Measurements from ENCODE around the gene C10orf105. TPM values are rescaled to one million over a fixed set of nuclear protein-coding genes. Genes with fewer than 3 reads are reported as not detected.

C10orf105 gene
- total RNA-seq, 1 experiment from 2014 or later: not detected

GRCh38 chr10:71753960-71754505 is 34.5 kb upstream of the C10orf105 start:
- no peak overlapping the region for H3K9ac ChIP-seq (ENCODE audit: low read length)
- DNase-seq: no peak
- no TSS peak for BruUV-seq (replicated peaks)
- no peaks in the 10 kb centered on the region for H3K79me2 ChIP-seq (ENCODE audit: low read length)
- H3K4me1 ChIP-seq (ENCODE audit: insufficient read depth, low read length): no peaks in the 10 kb centered on the region
- ChIA-PET POLR2A (ENCODE audit: unreplicated experiment) (no interaction called here), CTCF (no interaction called here)
- H4K20me1 ChIP-seq (ENCODE audit: low read length): no peaks in the 10 kb centered on the region
- no peak overlapping the region for H2AFZ ChIP-seq (ENCODE audit: low read length)
- no peak for ATAC-seq
- H3F3A ChIP-seq (ENCODE audit: low read length, unreplicated experiment): no peaks in the 10 kb centered on the region
- no peak overlapping the region for H3K4me3 ChIP-seq (ENCODE audit: low read length)
- no peak overlapping the region for H3K27ac ChIP-seq (ENCODE audit: low read length)
- H3K9me2 ChIP-seq (replicated peaks; ENCODE audit: low read length): no peaks in the 10 kb centered on the region
- no peak for TF ChIP-seq EZH2phosphoT487 (IDR thresholded peaks at IDR 0.05; ENCODE audit: borderline replicate concordance, low read length)
- TF ChIP-seq, protein P1, sequence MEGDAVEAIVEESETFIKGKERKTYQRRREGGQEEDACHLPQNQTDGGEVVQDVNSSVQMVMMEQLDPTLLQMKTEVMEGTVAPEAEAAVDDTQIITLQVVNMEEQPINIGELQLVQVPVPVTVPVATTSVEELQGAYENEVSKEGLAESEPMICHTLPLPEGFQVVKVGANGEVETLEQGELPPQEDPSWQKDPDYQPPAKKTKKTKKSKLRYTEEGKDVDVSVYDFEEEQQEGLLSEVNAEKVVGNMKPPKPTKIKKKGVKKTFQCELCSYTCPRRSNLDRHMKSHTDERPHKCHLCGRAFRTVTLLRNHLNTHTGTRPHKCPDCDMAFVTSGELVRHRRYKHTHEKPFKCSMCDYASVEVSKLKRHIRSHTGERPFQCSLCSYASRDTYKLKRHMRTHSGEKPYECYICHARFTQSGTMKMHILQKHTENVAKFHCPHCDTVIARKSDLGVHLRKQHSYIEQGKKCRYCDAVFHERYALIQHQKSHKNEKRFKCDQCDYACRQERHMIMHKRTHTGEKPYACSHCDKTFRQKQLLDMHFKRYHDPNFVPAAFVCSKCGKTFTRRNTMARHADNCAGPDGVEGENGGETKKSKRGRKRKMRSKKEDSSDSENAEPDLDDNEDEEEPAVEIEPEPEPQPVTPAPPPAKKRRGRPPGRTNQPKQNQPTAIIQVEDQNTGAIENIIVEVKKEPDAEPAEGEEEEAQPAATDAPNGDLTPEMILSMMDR (conservative IDR thresholded peaks at IDR 0.05; ENCODE audit: low read depth, low read length): no peak
- no peak for TF ChIP-seq EZH2 (IDR thresholded peaks at IDR 0.05; ENCODE audit: low read length, unreplicated experiment)
- H3K36me3 ChIP-seq (ENCODE audit: low read depth, low read length): no peaks in the 10 kb centered on the region
- H3K9me3 ChIP-seq (ENCODE audit: low read length): no peaks in the 10 kb centered on the region
- no peak overlapping the region for H3K4me2 ChIP-seq (ENCODE audit: low read length)
- H3K27me3 ChIP-seq (ENCODE audit: low read length): no peaks in the 10 kb centered on the region
- intact Hi-C loops (cut with micrococcal nuclease): no loop called here

- CTCF ChIA-PET: no interaction called here
These were observed 33.7 kb upstream of the C10orf105 start for GRCh38 chr10:71753091-71753959.

More at GRCh38 chr10:71753091-71753959, 33.7 kb upstream of the C10orf105 start:
- H2AFZ ChIP-seq (ENCODE audit: low read length): no peak overlapping the region
- no peak for TF ChIP-seq EZH2phosphoT487 (IDR thresholded peaks at IDR 0.05; ENCODE audit: borderline replicate concordance, low read length)
- TF ChIP-seq, protein P1 (conservative IDR thresholded peaks at IDR 0.05; ENCODE audit: low read depth, low read length): no peak
- no peak for TF ChIP-seq EZH2 (IDR thresholded peaks at IDR 0.05; ENCODE audit: low read length, unreplicated experiment)
- no peak for ATAC-seq
- H3K27ac ChIP-seq (ENCODE audit: low read length): no peak overlapping the region
- POLR2A ChIA-PET (ENCODE audit: unreplicated experiment): no interaction called here
- H3K9me2 ChIP-seq (replicated peaks; ENCODE audit: low read length): no peaks in the 10 kb centered on the region
- no peak for DNase-seq
- H3K4me3 ChIP-seq (ENCODE audit: low read length): no peak overlapping the region
- no peaks in the 10 kb centered on the region for H3K4me1 ChIP-seq (ENCODE audit: insufficient read depth, low read length)
- H3K9ac ChIP-seq (ENCODE audit: low read length): no peak overlapping the region
- no TSS peak for BruUV-seq (replicated peaks)
- intact Hi-C loops (cut with micrococcal nuclease): no loop called here
- no peak overlapping the region for H3K4me2 ChIP-seq (ENCODE audit: low read length)
- no peaks in the 10 kb centered on the region for H4K20me1 ChIP-seq (ENCODE audit: low read length)
- no peaks in the 10 kb centered on the region for H3K36me3 ChIP-seq (ENCODE audit: low read depth, low read length)
- no peaks in the 10 kb centered on the region for H3F3A ChIP-seq (ENCODE audit: low read length, unreplicated experiment)
- no peaks in the 10 kb centered on the region for H3K9me3 ChIP-seq (ENCODE audit: low read length)
- no peaks in the 10 kb centered on the region for H3K79me2 ChIP-seq (ENCODE audit: low read length)
- H3K27me3 ChIP-seq (ENCODE audit: low read length): no peaks in the 10 kb centered on the region

All from PC-3 (cell line).